CD14-positive monocyte (primary cell): ENCODE data around the gene AGAP1. TPM values are rescaled to one million over a fixed set of nuclear protein-coding genes. Genes with fewer than 3 reads are reported as not detected.
"Not testable (repeated sequence)": the region's sequence is repeated elsewhere in the genome, so short reads cannot be mapped to it uniquely, and the experiment has no call there.

Experiments used
- DNase-seq, 3 donors: peaks; one replicate each; pipeline ENCODE4 v3.0.0-alpha.2; 2011 to 2022
- H2AFZ ChIP-seq: 2 replicates; pipeline ENCODE4 v1.6.0; 2012; ENCODE audit warnings: mild to moderate bottlenecking, low read depth, low read length, inconsistent platforms; ENCODE audit not compliant: insufficient read depth, poor library complexity, severe bottlenecking
- H3K27ac ChIP-seq, 2 donors: 1 replicate in 1 of 2; 2 replicates in 1 of 2; pipeline ENCODE4 v1.5.1; 2012 to 2013; ENCODE audit warnings: low read length in 2 of 2, control low read depth in 1 of 2, inconsistent platforms in 1 of 2, low read depth in 1 of 2, mild to moderate bottlenecking in 1 of 2
- H3K27me3 ChIP-seq, 2 donors: one replicate each; pipeline versions ENCODE4 v1.6.0 to v1.6.1; 2011 to 2013; ENCODE audit warnings: low read length in 2 of 2; ENCODE audit not compliant: control insufficient read depth in 2 of 2, insufficient read depth in 2 of 2
- H3K36me3 ChIP-seq, 2 donors: replicated peaks in 1 of 2; 1 replicate in 1 of 2; 2 replicates in 1 of 2; pipeline versions ENCODE4 v1.5.1 to v1.6.1; 2012 to 2013; ENCODE audit warnings: low read length in 2 of 2, control low read depth in 1 of 2, inconsistent platforms in 1 of 2, mild to moderate bottlenecking in 1 of 2; ENCODE audit not compliant: insufficient read depth in 2 of 2, control insufficient read depth in 1 of 2
- H3K4me1 ChIP-seq, 2 donors: 1 replicate in 1 of 2; 2 replicates in 1 of 2; pipeline versions ENCODE4 v1.5.1 to v1.6.1; 2012 to 2013; ENCODE audit warnings: low read length in 2 of 2, control low read depth in 1 of 2, inconsistent platforms in 1 of 2, mild to moderate bottlenecking in 1 of 2, moderate library complexity in 1 of 2; ENCODE audit not compliant: insufficient read depth in 2 of 2, control insufficient read depth in 1 of 2
- H3K4me2 ChIP-seq: replicated peaks from 2 replicates; pipeline ENCODE3; 2012; ENCODE audit warnings: low read length, moderate library complexity, mild to moderate bottlenecking; ENCODE audit not compliant: poor library complexity, severe bottlenecking; ENCODE audit errors: extremely low read depth
- H3K4me3 ChIP-seq, 3 experiments: fragments of 200-600 bp in 1 of 3; sonication (generic) in 1 of 3; replicated peaks in 1 of 3; 1 replicate in 2 of 3; 2 replicates in 1 of 3; pipeline ENCODE4 v1.5.1; 2011 to 2013; ENCODE audit warnings: low read length in 3 of 3, mild to moderate bottlenecking in 3 of 3, control low read depth in 2 of 3, low read depth in 2 of 3, inconsistent platforms in 1 of 3, moderate library complexity in 1 of 3
- H3K79me2 ChIP-seq: 2 replicates; pipeline ENCODE4 v1.6.0; 2012; ENCODE audit warnings: mild to moderate bottlenecking, control low read depth, inconsistent platforms, low read length, moderate library complexity; ENCODE audit not compliant: insufficient read depth
- H3K9ac ChIP-seq: 2 replicates; pipeline ENCODE4 v1.6.0; 2017; ENCODE audit warnings: low read length, mild to moderate bottlenecking; ENCODE audit not compliant: insufficient read depth, poor library complexity, severe bottlenecking
- H3K9me3 ChIP-seq, 2 donors: replicated peaks in 1 of 2; 1 replicate in 1 of 2; 2 replicates in 1 of 2; pipeline versions ENCODE4 v1.5.1 to v1.6.1; 2012 to 2013; ENCODE audit warnings: low read length in 2 of 2, control low read depth in 1 of 2; ENCODE audit not compliant: control insufficient read depth in 1 of 2, insufficient read depth in 1 of 2
- H4K20me1 ChIP-seq: 2 replicates; pipeline ENCODE4 v1.6.0; 2012; ENCODE audit warnings: mild to moderate bottlenecking, low read length, control low read depth, moderate library complexity; ENCODE audit not compliant: insufficient read depth
- H3K27ac Mint-ChIP-seq, 7 donors: one replicate each; pipeline ENCODE4 v1.8.0; 2020; ENCODE audit warnings: mild to moderate bottlenecking in 7 of 7, mixed read lengths in 7 of 7, moderate library complexity in 6 of 7, inconsistent platforms in 2 of 7
- H3K27me3 Mint-ChIP-seq, 3 donors: one replicate each; pipeline ENCODE4 v1.8.0; 2021 to 2022; ENCODE audit warnings: low read depth in 3 of 3, mild to moderate bottlenecking in 3 of 3, mixed read lengths in 3 of 3, moderate library complexity in 3 of 3, inconsistent platforms in 1 of 3
- H3K36me3 Mint-ChIP-seq, 2 donors: one replicate each; pipeline ENCODE4 v1.8.0; 2020; ENCODE audit warnings: mixed read lengths in 2 of 2, inconsistent platforms in 1 of 2, mild to moderate bottlenecking in 1 of 2
- H3K4me1 Mint-ChIP-seq: one replicate; pipeline ENCODE4 v1.8.0; 2020; ENCODE audit warnings: mild to moderate bottlenecking, mixed read lengths
- H3K4me3 Mint-ChIP-seq, 2 donors: one replicate each; pipeline ENCODE4 v1.8.0; 2020; ENCODE audit warnings: mild to moderate bottlenecking in 2 of 2, mixed read lengths in 2 of 2, moderate library complexity in 1 of 2
- H3K9me3 Mint-ChIP-seq, 7 donors: one replicate each; pipeline ENCODE4 v1.8.0; 2020 to 2022; ENCODE audit warnings: mixed read lengths in 7 of 7, mild to moderate bottlenecking in 6 of 7, moderate library complexity in 6 of 7, inconsistent platforms in 2 of 7
- WGBS: methylation state at CpG from one replicate; pipeline ENCODE4 v1.1.5; 2013; ENCODE audit warnings: missing lambda C conversion rate; ENCODE audit not compliant: insufficient coverage; 5-methylcytosine and 5-hydroxymethylcytosine counted together
- intact Hi-C, 2 donors: fragments of 100-400 bp; cut with micrococcal nuclease; formaldehyde crosslinking; loops; one replicate each; pipeline versions ENCODE4 v1.15.0 to v1.15.1; 2023
- polyA plus RNA-seq, 3 donors: library from polyadenylated mRNA; depleted of rRNA in 1 of 3; unstranded in 2 of 3; stranded (reverse) in 1 of 3; fragments of 300-500 nt in 2 of 3; fragments of >200 nt in 1 of 3; fragmentation: Illumina TruSeq in 2 of 3; gene quantifications; 1 replicate in 2 of 3; 2 replicates in 1 of 3; pipeline ENCODE4 v1.2.3, GENCODE V29; 2012 to 2021
- TF ChIP-seq, protein P1 (sequence below): fragments of 200-600 bp; IDR thresholded peaks from one replicate; pipeline ENCODE4 v1.8.0; 2022; ENCODE audit warnings: antibody characterized with exemption, mild to moderate bottlenecking

AGAP1 gene
- polyA plus RNA-seq, 3 donors, result 0.12 TPM; not detected in 2

DNA sequence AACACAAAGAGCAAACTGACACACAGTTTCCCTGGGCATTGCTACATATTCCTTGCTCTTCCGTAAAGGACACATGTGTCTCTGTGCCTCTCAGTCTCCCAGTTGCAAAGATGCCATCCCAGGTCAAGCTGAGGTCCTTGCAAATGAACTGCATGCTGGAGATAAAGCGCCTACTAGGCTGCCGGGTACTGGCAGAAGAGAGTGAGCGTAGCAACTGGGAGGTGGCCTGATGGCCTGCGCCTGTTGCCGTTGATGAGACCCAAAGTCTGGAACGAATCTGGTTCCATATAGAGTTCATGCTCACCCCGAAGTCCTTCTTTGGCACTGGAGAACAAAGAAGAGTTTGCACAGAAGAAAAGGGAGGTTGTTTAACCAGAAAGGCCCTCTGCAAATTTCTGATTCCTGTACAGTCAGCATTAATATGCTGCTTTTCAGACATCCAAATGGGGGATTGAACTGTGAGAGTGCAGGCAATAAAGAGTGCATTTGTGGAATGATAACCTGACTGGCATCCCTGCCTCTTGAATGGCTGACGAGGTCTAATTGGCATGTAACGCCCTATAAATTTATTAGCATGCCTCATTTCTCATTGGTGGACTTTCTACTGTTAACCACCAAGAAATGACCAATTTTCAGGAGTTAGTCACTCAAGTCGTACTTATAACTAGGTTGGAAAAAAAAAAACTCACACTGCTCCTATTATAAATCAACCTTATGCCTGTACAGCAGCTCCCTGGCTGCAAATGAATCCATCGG lies 595.6 kb downstream of the AGAP1 start:
- H3K4me1 ChIP-seq, result no peaks in the 10 kb centered on the region
- TF ChIP-seq, protein P1, sequence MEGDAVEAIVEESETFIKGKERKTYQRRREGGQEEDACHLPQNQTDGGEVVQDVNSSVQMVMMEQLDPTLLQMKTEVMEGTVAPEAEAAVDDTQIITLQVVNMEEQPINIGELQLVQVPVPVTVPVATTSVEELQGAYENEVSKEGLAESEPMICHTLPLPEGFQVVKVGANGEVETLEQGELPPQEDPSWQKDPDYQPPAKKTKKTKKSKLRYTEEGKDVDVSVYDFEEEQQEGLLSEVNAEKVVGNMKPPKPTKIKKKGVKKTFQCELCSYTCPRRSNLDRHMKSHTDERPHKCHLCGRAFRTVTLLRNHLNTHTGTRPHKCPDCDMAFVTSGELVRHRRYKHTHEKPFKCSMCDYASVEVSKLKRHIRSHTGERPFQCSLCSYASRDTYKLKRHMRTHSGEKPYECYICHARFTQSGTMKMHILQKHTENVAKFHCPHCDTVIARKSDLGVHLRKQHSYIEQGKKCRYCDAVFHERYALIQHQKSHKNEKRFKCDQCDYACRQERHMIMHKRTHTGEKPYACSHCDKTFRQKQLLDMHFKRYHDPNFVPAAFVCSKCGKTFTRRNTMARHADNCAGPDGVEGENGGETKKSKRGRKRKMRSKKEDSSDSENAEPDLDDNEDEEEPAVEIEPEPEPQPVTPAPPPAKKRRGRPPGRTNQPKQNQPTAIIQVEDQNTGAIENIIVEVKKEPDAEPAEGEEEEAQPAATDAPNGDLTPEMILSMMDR, result no peak
- Mint-ChIP-seq H3K27ac (no peak overlapping the region), H3K27me3 (peaks cover 0 to 5% (median 5%) of the 10 kb centered on the region in 3 donors), H3K36me3 (no peaks in the 10 kb centered on the region), H3K4me3 (no peak overlapping the region), H3K9me3 (no peaks in the 10 kb centered on the region), H3K4me1 (no peaks in the 10 kb centered on the region)
- H2AFZ ChIP-seq, result no peak overlapping the region
- intact Hi-C loops, result no loop called here
- H3K4me3 ChIP-seq, result no peak overlapping the region
- H3K36me3 ChIP-seq, result no peaks in the 10 kb centered on the region
- no peak overlapping the region for H3K4me2 ChIP-seq
- H3K79me2 ChIP-seq, result no peaks in the 10 kb centered on the region
- no peak for DNase-seq
- H4K20me1 ChIP-seq, result no peaks in the 10 kb centered on the region
- no peak overlapping the region for H3K9ac ChIP-seq
- H3K9me3 ChIP-seq, result no peaks in the 10 kb centered on the region
- 94% methylated on average over 8 of the region's 12 CpGs for WGBS
- no peaks in the 10 kb centered on the region for H3K27me3 ChIP-seq
- no peak overlapping the region for H3K27ac ChIP-seq

DNA sequence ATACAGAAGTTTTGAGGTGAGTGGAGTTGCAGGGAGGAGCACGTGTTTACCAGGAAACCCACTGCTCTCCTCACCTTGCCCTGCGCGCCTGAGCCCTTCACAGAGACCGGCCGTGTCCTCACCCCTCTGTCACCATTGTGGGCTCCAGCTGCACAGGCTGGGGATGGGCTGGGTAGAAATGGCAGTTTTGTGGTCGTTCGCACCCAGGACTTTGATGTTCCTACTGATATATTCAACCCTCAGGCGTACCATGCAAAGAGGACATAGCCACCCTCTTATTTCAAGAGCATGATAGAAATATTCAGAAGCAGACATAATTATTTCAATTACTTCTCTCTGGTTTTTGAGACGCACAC lies 596.2 kb downstream of the AGAP1 start:
- H3K4me1 Mint-ChIP-seq, result no peaks in the 10 kb centered on the region
- no peak overlapping the region for H3K27ac Mint-ChIP-seq
- intact Hi-C loops, result no loop called here
- no peak overlapping the region for H3K9ac ChIP-seq
- no peaks in the 10 kb centered on the region for H3K79me2 ChIP-seq
- TF ChIP-seq, protein P1, result no peak
- DNase-seq, result no peak
- H3K36me3 ChIP-seq, result no peaks in the 10 kb centered on the region
- H4K20me1 ChIP-seq, result no peaks in the 10 kb centered on the region
- no peak overlapping the region for H3K4me2 ChIP-seq
- no peak overlapping the region for H3K4me3 ChIP-seq
- peaks cover 0 to 5% (median 3%) of the 10 kb centered on the region in 3 donors for H3K27me3 Mint-ChIP-seq
- no peaks in the 10 kb centered on the region for H3K27me3 ChIP-seq
- no peak overlapping the region for H2AFZ ChIP-seq
- no peaks in the 10 kb centered on the region for H3K9me3 Mint-ChIP-seq
- H3K36me3 Mint-ChIP-seq, result no peaks in the 10 kb centered on the region
- WGBS, result 75% methylated on average over 2 of the region's 9 CpGs
- no peak overlapping the region for H3K4me3 Mint-ChIP-seq
- no peaks in the 10 kb centered on the region for H3K9me3 ChIP-seq
- H3K27ac ChIP-seq, result no peak overlapping the region
- no peaks in the 10 kb centered on the region for H3K4me1 ChIP-seq

DNA sequence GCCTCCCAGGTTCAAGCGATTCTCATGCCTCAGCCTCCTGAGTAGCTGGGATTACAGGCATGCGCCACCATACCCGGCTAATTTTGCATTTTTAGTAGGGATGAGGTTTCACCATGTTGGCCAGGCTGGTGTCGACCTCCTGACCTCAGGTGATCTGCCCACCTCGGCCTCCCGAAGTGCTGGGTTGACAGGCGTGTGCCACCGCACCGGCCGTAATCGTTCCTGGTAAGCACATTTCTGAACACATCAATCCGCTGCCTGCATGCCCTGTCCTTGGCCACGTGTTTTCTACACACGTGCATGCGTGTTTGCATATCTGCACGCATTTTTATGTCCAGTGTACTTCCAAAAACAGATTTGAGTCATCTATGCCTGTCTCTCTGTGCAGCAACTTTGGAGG lies 597.0 kb downstream of the AGAP1 start:
- H3K27me3 Mint-ChIP-seq, H3K36me3 ChIP-seq, H2AFZ ChIP-seq, H4K20me1 ChIP-seq, H3K4me1 ChIP-seq, H3K4me3 ChIP-seq, H3K4me1 Mint-ChIP-seq, H3K4me2 ChIP-seq, intact Hi-C loops, H3K4me3 Mint-ChIP-seq, H3K27ac Mint-ChIP-seq, DNase-seq, H3K9ac ChIP-seq, H3K79me2 ChIP-seq, H3K27me3 ChIP-seq, H3K36me3 Mint-ChIP-seq, H3K9me3 Mint-ChIP-seq, H3K9me3 ChIP-seq, H3K27ac ChIP-seq: not testable (repeated sequence)
- 95% methylated on average over 14 of the region's 16 CpGs for WGBS
